Endothelial cell of umbilical vein (primary cell): ENCODE data around the gene CRY1. TPM values are rescaled to one million over a fixed set of nuclear protein-coding genes. Genes with fewer than 3 reads are reported as not detected.

ENCODE experiments used
- BruUV-seq: library from RNA; stranded (reverse); fragments of 400-500 nt; replicated peaks from 2 replicates; lab custom pipeline; 2021; lab: Mats Ljungman, UMichigan
- CTCF ChIA-PET: fragments of 300-600, 350-600 bp; sonication (Branson Sonifier 250); formaldehyde crosslinking; loops from one replicate; lab custom pipeline; 2021; ENCODE audit warnings: antibody characterized with exemption, inconsistent platforms; lab: Charles Lee
- POLR2A ChIA-PET: fragments of 300-600, 350-600 bp; sonication (Branson Sonifier 250); formaldehyde crosslinking; loops from one replicate; lab custom pipeline; 2021; ENCODE audit warnings: antibody characterized with exemption, inconsistent platforms; lab: Charles Lee
- DNase-seq: peaks from one replicate; pipeline ENCODE4 v3.0.0-alpha.2; 2011; ENCODE audit warnings: low read depth, low spot score
- FAIRE-seq: peaks from 2 replicates; lab custom pipeline; 2011; peaks lifted over from hg19 to GRCh38; lab: Jason Lieb, UNC
- H2AFZ ChIP-seq: 2 replicates; pipeline ENCODE4 v1.6.0; 2012; ENCODE audit warnings: low read depth, low read length, control low read depth, inconsistent platforms
- H3K27ac ChIP-seq: 2 replicates; pipeline ENCODE4 v1.5.1; 2011; ENCODE audit warnings: low read depth, mild to moderate bottlenecking, control low read depth, low read length, moderate library complexity; ENCODE audit not compliant: insufficient read depth
- H3K27me3 ChIP-seq, 2 experiments: 2 replicates each; pipeline versions ENCODE4 v1.6.0 to v1.6.1; 2011; ENCODE audit warnings: low read length in 2 of 2, mixed read lengths in 1 of 2; ENCODE audit not compliant: control insufficient read depth in 2 of 2, insufficient read depth in 2 of 2
- H3K36me3 ChIP-seq, 2 experiments: 2 replicates in 1 of 2; 3 replicates in 1 of 2; pipeline ENCODE4 v1.5.1; 2011; ENCODE audit warnings: low read length in 2 of 2, mild to moderate bottlenecking in 1 of 2, moderate library complexity in 1 of 2; ENCODE audit not compliant: control insufficient read depth in 2 of 2, insufficient read depth in 2 of 2; ENCODE audit errors: extremely low read depth in 1 of 2
- H3K4me1 ChIP-seq: 3 replicates; pipeline ENCODE4 v1.5.1; 2011; ENCODE audit warnings: mild to moderate bottlenecking, low read length; ENCODE audit not compliant: control insufficient read depth, insufficient read depth; ENCODE audit errors: extremely low read depth
- H3K4me2 ChIP-seq: 2 replicates; pipeline ENCODE4 v1.6.1; 2011; ENCODE audit warnings: low read length, control low read depth, mixed read lengths; ENCODE audit not compliant: insufficient read depth
- H3K4me3 ChIP-seq, 3 experiments: fragments of 200-600 bp in 1 of 3; sonication (generic), shearing (Covaris generic) in 1 of 3; replicated peaks in 1 of 3; 2 replicates each; pipeline ENCODE4 v1.5.1; 2011 to 2016; ENCODE audit warnings: control low read depth in 3 of 3, low read length in 3 of 3, mild to moderate bottlenecking in 2 of 3, inconsistent platforms in 1 of 3, low read depth in 1 of 3, moderate library complexity in 1 of 3; ENCODE audit not compliant: insufficient read depth in 1 of 3
- H3K79me2 ChIP-seq: 2 replicates; pipeline ENCODE4 v1.6.0; 2012; ENCODE audit warnings: low read length, inconsistent platforms; ENCODE audit not compliant: control insufficient read depth, insufficient read depth
- H3K9ac ChIP-seq: replicated peaks from 2 replicates; pipeline ENCODE3; 2011; ENCODE audit warnings: low read length, control low read depth; ENCODE audit not compliant: insufficient read depth; ENCODE audit errors: extremely low read depth
- H3K9me1 ChIP-seq: replicated peaks from 3 replicates; pipeline ENCODE4 v1.6.0; 2011; ENCODE audit warnings: mild to moderate bottlenecking, low read length; ENCODE audit not compliant: control insufficient read depth, insufficient read depth; ENCODE audit errors: extremely low read depth
- H3K9me3 ChIP-seq: replicated peaks from 2 replicates; pipeline ENCODE4 v1.5.1; 2012; ENCODE audit warnings: low read length, inconsistent platforms; ENCODE audit not compliant: control insufficient read depth, insufficient read depth
- H4K20me1 ChIP-seq: replicated peaks from 2 replicates; pipeline ENCODE3; 2011; ENCODE audit warnings: mild to moderate bottlenecking, low read length; ENCODE audit not compliant: control insufficient read depth, insufficient read depth; ENCODE audit errors: extremely low read depth
- EZH2 ChIP-seq: IDR thresholded peaks from 2 replicates; pipeline ENCODE4 v1.6.1; 2012; ENCODE audit warnings: borderline replicate concordance, low read depth, mild to moderate bottlenecking, moderate library complexity, low read length, inconsistent platforms; ENCODE audit not compliant: severe bottlenecking
- FOS ChIP-seq: IDR thresholded peaks from 2 replicates; pipeline ENCODE4 v1.6.1; 2011; ENCODE audit warnings: mild to moderate bottlenecking, low read length, moderate library complexity, borderline replicate concordance; ENCODE audit not compliant: insufficient read depth
- GATA2 ChIP-seq: IDR thresholded peaks from 2 replicates; pipeline ENCODE4 v1.7.0; 2011; ENCODE audit warnings: low read depth, mild to moderate bottlenecking, moderate library complexity, mixed read lengths, low read length; ENCODE audit not compliant: insufficient read length, insufficient read depth
- JUN ChIP-seq: IDR thresholded peaks from 2 replicates; pipeline ENCODE4 v1.6.1; 2011; ENCODE audit warnings: borderline replicate concordance, low read depth; ENCODE audit not compliant: insufficient read length, insufficient read depth
- MYC ChIP-seq: IDR thresholded peaks from one replicate; pipeline ENCODE4 v1.6.1; 2011; ENCODE audit warnings: mild to moderate bottlenecking, low read depth, low read length
- POLR2A ChIP-seq: IDR thresholded peaks from 2 replicates; pipeline ENCODE4 v1.6.1; 2012; ENCODE audit warnings: low read depth, mild to moderate bottlenecking, control low read depth, low read length
- POLR2AphosphoS5 ChIP-seq: IDR thresholded peaks from 2 replicates; pipeline ENCODE4 v1.6.1; 2012; ENCODE audit warnings: low read depth, mild to moderate bottlenecking, control low read depth, low read length, moderate library complexity; ENCODE audit not compliant: insufficient read depth
- dilution Hi-C: fragments of 300-500 bp; cut with MboI; formaldehyde crosslinking; loops from one replicate; pipeline ENCODE4 v1.15.0; 2019; ENCODE audit warnings: low sequenced_read_pairs; ENCODE audit not compliant: extremely low pct_ligation_motif_present
- intact Hi-C: fragments of 100-400 bp; cut with micrococcal nuclease; formaldehyde crosslinking; loops from one replicate; pipeline ENCODE4 v1.10.0; 2022
- polyA plus RNA-seq, 4 experiments: library from polyadenylated mRNA; depleted of rRNA in 3 of 4; stranded (reverse) in 3 of 4; unstranded in 1 of 4; fragments of >200 nt; gene quantifications; 2 replicates each; pipeline versions ENCODE4 v1.2.1 to v1.2.3, GENCODE V29; 2011 to 2012; ENCODE audit warnings: missing spikeins in 1 of 4
- total RNA-seq: library from RNA; stranded (reverse); gene quantifications from 2 replicates; pipeline ENCODE4 v1.2.3, GENCODE V29; 2021
- TF ChIP-seq, protein P1 (sequence below), 2 donors: IDR thresholded peaks; 1 replicate in 1 of 2; 2 replicates in 1 of 2; pipeline ENCODE4 v1.5.1; 2011; ENCODE audit warnings: low read length in 2 of 2, mild to moderate bottlenecking in 2 of 2, moderate library complexity in 2 of 2, control low read depth in 1 of 2, inconsistent platforms in 1 of 2, low read depth in 1 of 2; ENCODE audit not compliant: insufficient read depth in 1 of 2; ENCODE audit errors: extremely low read depth in 1 of 2
- TF ChIP-seq, protein P2 (sequence below): IDR thresholded peaks from 2 replicates; pipeline ENCODE4 v1.6.1; 2011; ENCODE audit not compliant: insufficient read depth, insufficient read length

CRY1 gene
- total and polyA plus RNA-seq, 2 donors (not counting 3 experiments of a cell fraction or from before 2014, with no cell fraction given), result 11.4 to 21.0 TPM

DNA sequence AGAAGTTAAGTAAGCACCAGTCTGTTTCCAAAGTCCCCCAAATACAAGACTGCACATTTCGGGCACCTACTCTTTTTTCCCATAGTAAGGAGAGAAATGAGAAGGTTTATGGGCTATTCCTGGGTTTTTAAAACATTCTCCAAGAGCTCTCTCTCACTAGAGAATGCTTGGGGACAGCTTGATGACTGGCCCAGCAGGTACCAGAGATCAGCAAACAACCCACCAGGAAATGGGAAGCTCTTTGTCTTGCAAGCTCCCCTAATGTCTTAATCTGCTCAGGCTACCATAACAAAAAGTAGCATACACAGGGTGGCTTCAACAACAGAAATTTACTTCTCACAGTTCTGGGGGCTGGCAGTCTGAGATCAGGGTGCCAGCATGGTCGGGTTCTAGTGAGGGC is 41.8 kb upstream of the CRY1 start:
- BruUV-seq, result no TSS peak
- POLR2A ChIA-PET, result no interaction called here

More for the DNA sequence above, 41.8 kb upstream of the CRY1 start:
- Histone ChIP-seq H3K4me1 (no peaks in the 10 kb centered on the region), H4K20me1 (no peaks in the 10 kb centered on the region), H3K27ac (no peak overlapping the region), H3K9me1 (no peaks in the 10 kb centered on the region), H3K27me3 (peaks cover 0 to 2% of the 10 kb centered on the region in 2 experiments), H3K36me3 (no peaks in the 10 kb centered on the region), H3K9me3 (no peaks in the 10 kb centered on the region), H2AFZ (no peak overlapping the region), H3K4me3 (no peak overlapping the region), H3K79me2 (no peaks in the 10 kb centered on the region), H3K4me2 (no peak overlapping the region), H3K9ac (no peak overlapping the region)
- FAIRE-seq (no peak), DNase-seq (no peak)
- CTCF ChIA-PET, result interaction anchor here (1.3 to 8.1 kb wide), 2 partner anchors 269 to 474 kb away, joined by 8 to 259 read pairs; no protein-coding TSS in a partner anchor
- dilution Hi-C loops, result loop anchor here (25.0 kb wide), 1 partner anchor 477 kb away; no protein-coding TSS in a partner anchor
- intact Hi-C loops, result no loop called here
- TF ChIP-seq POLR2AphosphoS5 (no peak), FOS (no peak), GATA2 (no peak), MYC (no peak), JUN (no peak), EZH2 (no peak), POLR2A (no peak)
- TF ChIP-seq, protein P1, sequence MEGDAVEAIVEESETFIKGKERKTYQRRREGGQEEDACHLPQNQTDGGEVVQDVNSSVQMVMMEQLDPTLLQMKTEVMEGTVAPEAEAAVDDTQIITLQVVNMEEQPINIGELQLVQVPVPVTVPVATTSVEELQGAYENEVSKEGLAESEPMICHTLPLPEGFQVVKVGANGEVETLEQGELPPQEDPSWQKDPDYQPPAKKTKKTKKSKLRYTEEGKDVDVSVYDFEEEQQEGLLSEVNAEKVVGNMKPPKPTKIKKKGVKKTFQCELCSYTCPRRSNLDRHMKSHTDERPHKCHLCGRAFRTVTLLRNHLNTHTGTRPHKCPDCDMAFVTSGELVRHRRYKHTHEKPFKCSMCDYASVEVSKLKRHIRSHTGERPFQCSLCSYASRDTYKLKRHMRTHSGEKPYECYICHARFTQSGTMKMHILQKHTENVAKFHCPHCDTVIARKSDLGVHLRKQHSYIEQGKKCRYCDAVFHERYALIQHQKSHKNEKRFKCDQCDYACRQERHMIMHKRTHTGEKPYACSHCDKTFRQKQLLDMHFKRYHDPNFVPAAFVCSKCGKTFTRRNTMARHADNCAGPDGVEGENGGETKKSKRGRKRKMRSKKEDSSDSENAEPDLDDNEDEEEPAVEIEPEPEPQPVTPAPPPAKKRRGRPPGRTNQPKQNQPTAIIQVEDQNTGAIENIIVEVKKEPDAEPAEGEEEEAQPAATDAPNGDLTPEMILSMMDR (IDR thresholded peaks at IDR 0.05; ENCODE audit: extremely low read depth in 1 of 2, insufficient read depth in 1 of 2, low read depth in 1 of 2, low read length in 2 of 2), result no peak
- TF ChIP-seq, protein P2, sequence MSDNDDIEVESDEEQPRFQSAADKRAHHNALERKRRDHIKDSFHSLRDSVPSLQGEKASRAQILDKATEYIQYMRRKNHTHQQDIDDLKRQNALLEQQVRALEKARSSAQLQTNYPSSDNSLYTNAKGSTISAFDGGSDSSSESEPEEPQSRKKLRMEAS, result no peak
